ENCODE results near the gene COL1A1.

DNA sequence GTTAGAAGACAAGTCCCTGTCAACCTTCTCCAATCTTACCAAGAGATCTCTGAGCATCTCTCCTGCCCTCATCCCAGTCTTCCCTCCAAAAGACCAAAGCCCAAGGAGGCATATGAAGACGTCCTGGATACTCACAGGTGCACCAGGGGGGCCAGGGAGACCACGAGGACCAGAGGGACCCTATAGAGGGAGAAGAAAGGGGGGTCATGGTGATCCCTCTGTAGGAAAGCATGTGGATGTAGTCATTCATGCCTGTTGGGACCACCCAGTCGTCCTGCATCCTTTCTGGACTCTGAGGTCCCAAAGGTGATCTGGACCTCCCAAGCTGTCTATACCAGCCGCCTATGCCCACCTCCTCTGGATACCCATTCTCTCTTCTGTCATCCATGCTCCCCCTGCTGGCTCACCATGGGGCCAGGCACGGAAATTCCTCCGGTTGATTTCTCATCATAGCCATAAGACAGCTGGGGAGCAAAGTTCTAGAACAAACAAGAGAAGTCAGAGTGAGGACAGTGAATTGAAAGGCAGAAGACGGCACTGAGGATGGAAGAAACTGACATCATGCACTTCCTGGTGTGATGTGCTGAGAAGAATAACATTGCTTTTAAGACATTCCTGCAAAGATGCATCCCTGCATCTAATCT is 3.3 kb downstream of the COL1A1 start:
- no peak for TF ChIP-seq TEAD4 (IDR thresholded peaks at IDR 0.05)
- TF ChIP-seq, protein P1, sequence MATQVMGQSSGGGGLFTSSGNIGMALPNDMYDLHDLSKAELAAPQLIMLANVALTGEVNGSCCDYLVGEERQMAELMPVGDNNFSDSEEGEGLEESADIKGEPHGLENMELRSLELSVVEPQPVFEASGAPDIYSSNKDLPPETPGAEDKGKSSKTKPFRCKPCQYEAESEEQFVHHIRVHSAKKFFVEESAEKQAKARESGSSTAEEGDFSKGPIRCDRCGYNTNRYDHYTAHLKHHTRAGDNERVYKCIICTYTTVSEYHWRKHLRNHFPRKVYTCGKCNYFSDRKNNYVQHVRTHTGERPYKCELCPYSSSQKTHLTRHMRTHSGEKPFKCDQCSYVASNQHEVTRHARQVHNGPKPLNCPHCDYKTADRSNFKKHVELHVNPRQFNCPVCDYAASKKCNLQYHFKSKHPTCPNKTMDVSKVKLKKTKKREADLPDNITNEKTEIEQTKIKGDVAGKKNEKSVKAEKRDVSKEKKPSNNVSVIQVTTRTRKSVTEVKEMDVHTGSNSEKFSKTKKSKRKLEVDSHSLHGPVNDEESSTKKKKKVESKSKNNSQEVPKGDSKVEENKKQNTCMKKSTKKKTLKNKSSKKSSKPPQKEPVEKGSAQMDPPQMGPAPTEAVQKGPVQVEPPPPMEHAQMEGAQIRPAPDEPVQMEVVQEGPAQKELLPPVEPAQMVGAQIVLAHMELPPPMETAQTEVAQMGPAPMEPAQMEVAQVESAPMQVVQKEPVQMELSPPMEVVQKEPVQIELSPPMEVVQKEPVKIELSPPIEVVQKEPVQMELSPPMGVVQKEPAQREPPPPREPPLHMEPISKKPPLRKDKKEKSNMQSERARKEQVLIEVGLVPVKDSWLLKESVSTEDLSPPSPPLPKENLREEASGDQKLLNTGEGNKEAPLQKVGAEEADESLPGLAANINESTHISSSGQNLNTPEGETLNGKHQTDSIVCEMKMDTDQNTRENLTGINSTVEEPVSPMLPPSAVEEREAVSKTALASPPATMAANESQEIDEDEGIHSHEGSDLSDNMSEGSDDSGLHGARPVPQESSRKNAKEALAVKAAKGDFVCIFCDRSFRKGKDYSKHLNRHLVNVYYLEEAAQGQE (IDR thresholded peaks at IDR 0.05; ENCODE audit: low read depth): no peak
